ENCODE measurements around the gene CHRNB2.

Gene CHRNB2

DNA sequence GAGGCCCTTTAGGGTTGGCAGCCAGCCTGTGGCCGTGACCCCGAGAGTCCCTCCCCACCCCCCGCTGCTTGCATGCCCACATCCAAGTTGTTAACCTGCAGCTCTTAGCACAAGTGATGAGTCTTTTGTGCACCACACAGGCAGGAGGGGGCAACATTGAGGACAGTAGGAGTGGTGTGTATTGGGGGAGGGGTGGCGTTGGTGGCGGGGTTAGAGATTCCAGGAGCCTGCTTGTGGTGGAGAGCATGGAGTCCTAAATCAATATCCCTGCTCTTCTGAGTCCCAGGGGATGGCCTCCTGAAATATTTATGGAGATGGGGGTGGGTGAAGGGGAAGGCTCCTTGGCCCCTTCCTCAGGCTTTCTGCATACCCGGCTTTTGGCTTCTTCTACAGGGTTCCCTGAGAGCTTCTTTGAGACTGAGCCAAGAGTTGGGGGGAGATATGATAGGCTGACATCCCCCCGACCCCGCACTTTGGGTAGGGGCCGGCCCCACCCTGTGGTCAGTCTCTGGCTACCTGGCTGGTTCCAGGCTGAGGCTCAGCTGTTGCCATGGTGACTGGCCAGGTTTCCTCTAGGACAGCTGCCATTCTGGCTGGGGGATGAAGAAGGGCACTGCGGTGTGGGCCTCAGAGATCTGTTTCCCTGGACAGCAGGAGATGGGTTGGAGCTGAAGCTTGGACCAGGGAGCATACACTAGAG is 5.0 kb downstream of the CHRNB2 start:
- peaks cover 9% of the 10 kb centered on the region for H3K4me1 ChIP-seq
- H3K79me2 ChIP-seq = no peaks in the 10 kb centered on the region
- TF ChIP-seq, protein P1, sequence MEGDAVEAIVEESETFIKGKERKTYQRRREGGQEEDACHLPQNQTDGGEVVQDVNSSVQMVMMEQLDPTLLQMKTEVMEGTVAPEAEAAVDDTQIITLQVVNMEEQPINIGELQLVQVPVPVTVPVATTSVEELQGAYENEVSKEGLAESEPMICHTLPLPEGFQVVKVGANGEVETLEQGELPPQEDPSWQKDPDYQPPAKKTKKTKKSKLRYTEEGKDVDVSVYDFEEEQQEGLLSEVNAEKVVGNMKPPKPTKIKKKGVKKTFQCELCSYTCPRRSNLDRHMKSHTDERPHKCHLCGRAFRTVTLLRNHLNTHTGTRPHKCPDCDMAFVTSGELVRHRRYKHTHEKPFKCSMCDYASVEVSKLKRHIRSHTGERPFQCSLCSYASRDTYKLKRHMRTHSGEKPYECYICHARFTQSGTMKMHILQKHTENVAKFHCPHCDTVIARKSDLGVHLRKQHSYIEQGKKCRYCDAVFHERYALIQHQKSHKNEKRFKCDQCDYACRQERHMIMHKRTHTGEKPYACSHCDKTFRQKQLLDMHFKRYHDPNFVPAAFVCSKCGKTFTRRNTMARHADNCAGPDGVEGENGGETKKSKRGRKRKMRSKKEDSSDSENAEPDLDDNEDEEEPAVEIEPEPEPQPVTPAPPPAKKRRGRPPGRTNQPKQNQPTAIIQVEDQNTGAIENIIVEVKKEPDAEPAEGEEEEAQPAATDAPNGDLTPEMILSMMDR (IDR thresholded peaks at IDR 0.05) = no peak
- H3K36me3 ChIP-seq (ENCODE audit: control insufficient read depth, insufficient read depth, low read length) = no peaks in the 10 kb centered on the region
- no peak overlapping the region for H3K27ac ChIP-seq
- no peak overlapping the region for H2AFZ ChIP-seq
- no peak overlapping the region for H3K4me3 ChIP-seq (ENCODE audit: low read depth, low read length)
- H3K9ac ChIP-seq = no peak overlapping the region
- no peaks in the 10 kb centered on the region for H3K9me3 ChIP-seq (ENCODE audit: control insufficient read depth, low read length)
- no peak overlapping the region for H3K4me2 ChIP-seq (ENCODE audit: low read length)
- H3K27me3 ChIP-seq (ENCODE audit: control insufficient read depth, insufficient read depth, low read length) = no peaks in the 10 kb centered on the region

DNA sequence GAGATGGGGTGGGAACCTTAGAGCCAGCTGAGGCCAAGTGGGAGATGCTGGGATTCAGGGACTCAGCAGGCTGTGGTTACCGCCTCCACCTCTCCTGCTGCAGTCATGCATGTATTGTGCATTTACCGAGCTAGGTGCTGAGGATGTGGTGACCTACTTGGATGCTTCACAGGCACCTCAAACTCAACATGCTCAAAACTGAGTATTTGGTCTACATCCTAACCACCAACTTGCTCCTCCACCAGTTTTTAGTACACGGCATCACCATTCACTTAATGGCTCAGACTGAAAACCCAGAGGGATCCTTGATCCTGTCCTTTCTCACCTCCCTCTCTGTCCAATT is 5.6 kb downstream of the CHRNB2 start:
- Histone ChIP-seq H3K9me3 (ENCODE audit: control insufficient read depth, low read length) (no peaks in the 10 kb centered on the region), H3K36me3 (ENCODE audit: control insufficient read depth, insufficient read depth, low read length) (no peaks in the 10 kb centered on the region)

DNA sequence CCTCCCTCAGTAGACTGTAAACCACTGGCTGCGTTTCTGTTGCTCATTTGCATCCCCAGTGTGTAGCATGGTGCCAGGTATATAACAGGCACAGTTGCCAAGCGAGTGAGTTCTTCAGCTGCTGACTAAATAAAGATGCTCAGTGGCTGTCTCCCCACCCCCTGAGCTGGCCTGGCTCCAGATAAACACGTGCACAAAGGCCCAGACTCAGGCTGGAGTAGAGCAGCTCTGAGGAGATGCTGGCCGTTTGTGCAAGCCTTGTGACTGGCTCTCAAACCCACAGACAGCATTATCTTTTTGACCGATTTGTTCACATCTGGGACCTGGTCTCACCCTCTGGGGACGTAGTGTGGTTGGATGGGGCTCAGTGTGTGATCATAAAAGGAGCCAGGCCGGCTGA is 7.1 kb downstream of the CHRNB2 start:
- no peak overlapping the region for H3K4me3 ChIP-seq (ENCODE audit: low read depth, low read length)
- no peaks in the 10 kb centered on the region for H3K36me3 ChIP-seq (ENCODE audit: control insufficient read depth, insufficient read depth, low read length)
- H2AFZ ChIP-seq = no peak overlapping the region
- H3K79me2 ChIP-seq = no peaks in the 10 kb centered on the region
- TF ChIP-seq, protein P1 (IDR thresholded peaks at IDR 0.05) = no peak
- peaks cover 9% of the 10 kb centered on the region for H3K4me1 ChIP-seq
- no peaks in the 10 kb centered on the region for H3K27me3 ChIP-seq (ENCODE audit: control insufficient read depth, insufficient read depth, low read length)
- no peak overlapping the region for H3K9ac ChIP-seq
- no peak overlapping the region for H3K27ac ChIP-seq
- no peaks in the 10 kb centered on the region for H3K9me3 ChIP-seq (ENCODE audit: control insufficient read depth, low read length)
- H3K4me2 ChIP-seq (ENCODE audit: low read length) = no peak overlapping the region

More for the DNA sequence above, 5.6 kb downstream of the CHRNB2 start:
- no peaks in the 10 kb centered on the region for H3K27me3 ChIP-seq (ENCODE audit: control insufficient read depth, insufficient read depth, low read length)
- no peak overlapping the region for H2AFZ ChIP-seq
- H3K4me2 ChIP-seq (ENCODE audit: low read length) = no peak overlapping the region
- H3K79me2 ChIP-seq = no peaks in the 10 kb centered on the region
- TF ChIP-seq, protein P1 (IDR thresholded peaks at IDR 0.05) = no peak
- no peak overlapping the region for H3K27ac ChIP-seq
- H3K4me3 ChIP-seq (ENCODE audit: low read depth, low read length) = no peak overlapping the region
- peaks cover 9% of the 10 kb centered on the region for H3K4me1 ChIP-seq
- H3K9ac ChIP-seq = no peak overlapping the region

DNA sequence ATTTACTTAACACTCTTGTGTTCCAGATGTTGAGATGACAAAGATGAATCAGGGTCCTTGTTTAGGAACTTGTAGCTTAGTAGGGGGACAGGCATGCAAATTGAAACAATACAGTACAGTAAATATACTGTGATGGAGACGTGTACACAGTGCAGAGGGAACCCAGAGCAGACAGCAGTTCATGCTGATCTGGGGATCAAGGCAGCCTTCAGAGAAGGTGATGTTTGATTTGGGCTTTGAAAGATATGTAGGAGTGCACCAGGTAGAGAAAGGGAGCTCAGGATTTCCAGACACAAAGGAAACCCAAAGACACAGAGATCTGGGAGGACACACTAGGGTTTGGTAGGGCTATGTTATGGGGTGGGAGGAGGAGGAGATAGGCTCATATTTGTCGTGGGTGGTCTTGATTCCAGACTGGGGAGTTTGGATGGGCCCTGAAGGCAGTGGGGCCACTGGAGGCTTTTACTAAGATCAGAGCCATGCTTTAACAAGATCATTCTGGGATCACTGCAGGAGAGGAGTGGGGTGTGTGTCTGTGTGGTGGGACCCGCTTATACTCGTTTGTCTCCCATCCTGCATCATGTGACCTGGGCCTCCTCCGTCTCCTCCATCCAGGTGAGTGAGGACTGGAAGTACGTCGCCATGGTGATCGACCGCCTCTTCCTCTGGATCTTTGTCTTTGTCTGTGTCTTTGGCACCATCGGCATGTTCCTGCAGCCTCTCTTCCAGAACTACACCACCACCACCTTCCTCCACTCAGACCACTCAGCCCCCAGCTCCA is 7.8 kb downstream of the CHRNB2 start:
- no peaks in the 10 kb centered on the region for H3K9me3 ChIP-seq (ENCODE audit: control insufficient read depth, low read length)
- H3K27ac ChIP-seq = no peak overlapping the region
- no peaks in the 10 kb centered on the region for H3K79me2 ChIP-seq
- H2AFZ ChIP-seq = no peak overlapping the region
- H3K4me3 ChIP-seq (ENCODE audit: low read depth, low read length) = no peak overlapping the region
- no peaks in the 10 kb centered on the region for H3K36me3 ChIP-seq (ENCODE audit: control insufficient read depth, insufficient read depth, low read length)
- TF ChIP-seq, protein P1 (IDR thresholded peaks at IDR 0.05) = no peak
- H3K9ac ChIP-seq = no peak overlapping the region
- H3K4me1 ChIP-seq = peaks cover 9% of the 10 kb centered on the region
- no peak overlapping the region for H3K4me2 ChIP-seq (ENCODE audit: low read length)
- no peaks in the 10 kb centered on the region for H3K27me3 ChIP-seq (ENCODE audit: control insufficient read depth, insufficient read depth, low read length)

All from parathyroid adenoma (tissue), 2 donors.